Neural progenitor cell (in vitro differentiated cells): ENCODE data around the gene REC114.

Experiments
- EZH2phosphoT487 ChIP-seq: fragments of 200-600 bp; sonication (generic); IDR thresholded peaks from 2 replicates; pipeline ENCODE4 v1.6.1; 2017; ENCODE audit warnings: antibody characterized with exemption
- TF ChIP-seq, protein P1 (sequence below): fragments of 200-600 bp; sonication (generic); IDR thresholded peaks from 2 replicates; pipeline ENCODE4 v1.5.1; 2017; ENCODE audit warnings: antibody characterized with exemption, mild to moderate bottlenecking

DNA sequence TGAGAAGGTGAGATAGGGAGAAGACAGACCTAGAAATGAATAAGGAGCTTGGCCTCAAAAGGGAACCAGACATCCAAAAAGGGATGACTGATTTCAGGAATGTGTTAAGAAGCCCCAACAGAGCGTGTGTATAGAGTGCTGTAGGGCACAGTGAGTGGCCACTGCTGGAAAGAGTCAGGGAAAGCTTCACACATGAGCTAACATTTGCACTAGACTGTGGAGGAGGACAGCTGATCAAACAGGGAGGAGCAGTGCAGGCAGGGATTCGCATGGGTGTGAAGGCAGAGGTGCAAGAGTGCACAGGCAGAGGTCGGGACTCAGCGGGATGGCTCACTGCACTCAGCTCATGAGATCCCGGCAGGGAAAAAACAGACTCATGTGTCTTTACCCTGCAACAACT, 128.4 kb downstream of the REC114 start:
- TF ChIP-seq, protein P1, sequence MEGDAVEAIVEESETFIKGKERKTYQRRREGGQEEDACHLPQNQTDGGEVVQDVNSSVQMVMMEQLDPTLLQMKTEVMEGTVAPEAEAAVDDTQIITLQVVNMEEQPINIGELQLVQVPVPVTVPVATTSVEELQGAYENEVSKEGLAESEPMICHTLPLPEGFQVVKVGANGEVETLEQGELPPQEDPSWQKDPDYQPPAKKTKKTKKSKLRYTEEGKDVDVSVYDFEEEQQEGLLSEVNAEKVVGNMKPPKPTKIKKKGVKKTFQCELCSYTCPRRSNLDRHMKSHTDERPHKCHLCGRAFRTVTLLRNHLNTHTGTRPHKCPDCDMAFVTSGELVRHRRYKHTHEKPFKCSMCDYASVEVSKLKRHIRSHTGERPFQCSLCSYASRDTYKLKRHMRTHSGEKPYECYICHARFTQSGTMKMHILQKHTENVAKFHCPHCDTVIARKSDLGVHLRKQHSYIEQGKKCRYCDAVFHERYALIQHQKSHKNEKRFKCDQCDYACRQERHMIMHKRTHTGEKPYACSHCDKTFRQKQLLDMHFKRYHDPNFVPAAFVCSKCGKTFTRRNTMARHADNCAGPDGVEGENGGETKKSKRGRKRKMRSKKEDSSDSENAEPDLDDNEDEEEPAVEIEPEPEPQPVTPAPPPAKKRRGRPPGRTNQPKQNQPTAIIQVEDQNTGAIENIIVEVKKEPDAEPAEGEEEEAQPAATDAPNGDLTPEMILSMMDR = no peak
- TF ChIP-seq EZH2phosphoT487 = no peak
